Skeletal muscle tissue (tissue), 4 donors: ENCODE results near the gene KIF21A. TPM values are rescaled to one million over a fixed set of nuclear protein-coding genes. Genes with fewer than 3 reads are reported as not detected.
"Not testable (repeated sequence)": the region's sequence is repeated elsewhere in the genome, so short reads cannot be mapped to it uniquely, and the experiment has no call there.

Experiments
- H3K27ac ChIP-seq: one replicate; pipeline ENCODE4 v1.7.0; 2013; ENCODE audit warnings: mild to moderate bottlenecking, low read depth, low read length, inconsistent platforms
- H3K27me3 ChIP-seq, 3 donors: one replicate each; pipeline ENCODE4 v1.7.0; 2013; ENCODE audit warnings: low read length in 3 of 3; ENCODE audit not compliant: control insufficient read depth in 3 of 3, insufficient read depth in 3 of 3
- H3K36me3 ChIP-seq, 3 donors: one replicate each; pipeline ENCODE4 v1.7.0; 2013; ENCODE audit warnings: low read length in 3 of 3; ENCODE audit not compliant: control insufficient read depth in 3 of 3, insufficient read depth in 3 of 3
- H3K4me1 ChIP-seq, 3 donors: one replicate each; pipeline ENCODE4 v1.7.0; 2013; ENCODE audit warnings: low read length in 3 of 3, mild to moderate bottlenecking in 3 of 3; ENCODE audit not compliant: control insufficient read depth in 3 of 3, insufficient read depth in 3 of 3
- H3K4me3 ChIP-seq, 3 donors: one replicate each; pipeline ENCODE4 v1.7.0; 2013; ENCODE audit warnings: low read length in 3 of 3
- H3K9ac ChIP-seq, 3 donors: one replicate each; pipeline ENCODE4 v1.7.0; 2013; ENCODE audit warnings: low read length in 3 of 3, mild to moderate bottlenecking in 3 of 3, moderate library complexity in 2 of 3, low read depth in 1 of 3
- H3K9me3 ChIP-seq, 3 donors: one replicate each; pipeline ENCODE4 v1.7.0; 2013; ENCODE audit warnings: low read length in 3 of 3; ENCODE audit not compliant: control insufficient read depth in 3 of 3
- total RNA-seq: library from RNA; depleted of rRNA; stranded (reverse); fragments of >200 nt; gene quantifications from one replicate; pipeline ENCODE4 v1.2.3, GENCODE V29; 2014
- donor health status: Osteomylitis.

Gene KIF21A
- 6.3 TPM for total RNA-seq

GRCh38 chr12:39443081-39443928 lies at the start of gene KIF21A:
TSS of gene KIF21A (minus strand) at chr12:39443120. CDS start at chr12:39442970, 150 bp downstream.
- peak within 1 kb of the TSS; percentile 84 for H3K27ac ChIP-seq
- H3K27me3 ChIP-seq, result no peaks in the 10 kb centered on the region
- no peaks in the 10 kb centered on the region for H3K9me3 ChIP-seq
- H3K36me3 ChIP-seq, result no peaks in the 10 kb centered on the region
- H3K4me3 ChIP-seq, result peak within 1 kb of the TSS; percentile 79 to 81 (median 79)
- H3K4me1 ChIP-seq, result peaks cover 8 to 21% (median 16%) of the 10 kb centered on the region in 3 donors
- peak within 1 kb of the TSS; percentile 81 to 86 (median 84) for H3K9ac ChIP-seq

GRCh38 chr12:39490500-39491282 lies 47.8 kb upstream of the KIF21A start:
- Histone ChIP-seq H3K27me3 (no peaks in the 10 kb centered on the region), H3K27ac (no peak overlapping the region), H3K9me3 (no peaks in the 10 kb centered on the region), H3K4me3 (no peak overlapping the region), H3K9ac (no peak overlapping the region), H3K4me1 (no peaks in the 10 kb centered on the region), H3K36me3 (no peaks in the 10 kb centered on the region)

- Histone ChIP-seq H3K27me3 (no peaks in the 10 kb centered on the region), H3K27ac (no peak overlapping the region), H3K9ac (no peak overlapping the region), H3K4me1 (no peaks in the 10 kb centered on the region), H3K36me3 (no peaks in the 10 kb centered on the region), H3K9me3 (no peaks in the 10 kb centered on the region), H3K4me3 (no peak overlapping the region)
These were observed 40.7 kb upstream of the KIF21A start for GRCh38 chr12:39483597-39483996.

GRCh38 chr12:39483042-39483441 lies 40.1 kb upstream of the KIF21A start:
- no peaks in the 10 kb centered on the region for H3K27me3 ChIP-seq
- no peak overlapping the region for H3K4me3 ChIP-seq
- no peak overlapping the region for H3K27ac ChIP-seq
- H3K36me3 ChIP-seq, result no peaks in the 10 kb centered on the region
- H3K4me1 ChIP-seq, result no peaks in the 10 kb centered on the region
- no peak overlapping the region for H3K9ac ChIP-seq
- H3K9me3 ChIP-seq, result no peaks in the 10 kb centered on the region

- no peak overlapping the region for H3K4me3 ChIP-seq
- no peak overlapping the region for H3K9ac ChIP-seq
These were observed 34.0 kb upstream of the KIF21A start for GRCh38 chr12:39476894-39477293.

GRCh38 chr12:39476121-39476520 lies 33.2 kb upstream of the KIF21A start:
- H3K4me1 ChIP-seq, result no peaks in the 10 kb centered on the region
- H3K4me3 ChIP-seq, result no peak overlapping the region
- no peaks in the 10 kb centered on the region for H3K9me3 ChIP-seq
- H3K9ac ChIP-seq, result no peak overlapping the region
- H3K27me3 ChIP-seq, result no peaks in the 10 kb centered on the region
- no peak overlapping the region for H3K27ac ChIP-seq
- H3K36me3 ChIP-seq, result no peaks in the 10 kb centered on the region

More at GRCh38 chr12:39476894-39477293, 34.0 kb upstream of the KIF21A start:
- Histone ChIP-seq H3K4me1 (no peaks in the 10 kb centered on the region), H3K36me3 (no peaks in the 10 kb centered on the region), H3K27me3 (no peaks in the 10 kb centered on the region), H3K27ac (no peak overlapping the region), H3K9me3 (no peaks in the 10 kb centered on the region)

GRCh38 chr12:39475136-39475535 lies 32.2 kb upstream of the KIF21A start:
- H3K9me3 ChIP-seq, H3K9ac ChIP-seq, H3K27ac ChIP-seq, H3K36me3 ChIP-seq, H3K27me3 ChIP-seq, H3K4me3 ChIP-seq, H3K4me1 ChIP-seq: not testable (repeated sequence)

GRCh38 chr12:39467432-39467870 lies 24.5 kb upstream of the KIF21A start:
- no peak overlapping the region for H3K27ac ChIP-seq
- H3K9ac ChIP-seq, result no peak overlapping the region
- no peaks in the 10 kb centered on the region for H3K27me3 ChIP-seq
- H3K4me1 ChIP-seq, result no peaks in the 10 kb centered on the region
- H3K4me3 ChIP-seq, result no peak overlapping the region
- no peaks in the 10 kb centered on the region for H3K9me3 ChIP-seq
- no peaks in the 10 kb centered on the region for H3K36me3 ChIP-seq

- Histone ChIP-seq H3K27me3 (no peaks in the 10 kb centered on the region), H3K36me3 (no peaks in the 10 kb centered on the region), H3K4me1 (no peaks in the 10 kb centered on the region), H3K4me3 (no peak overlapping the region), H3K27ac (no peak overlapping the region), H3K9me3 (no peaks in the 10 kb centered on the region), H3K9ac (no peak overlapping the region)
These were observed 22.2 kb upstream of the KIF21A start for GRCh38 chr12:39464976-39465695.
